HPDE6-E6E7 (cell line): Measurements from ENCODE around the gene HDAC4.

Experiments
- DNase-seq: peaks from one replicate; pipeline ENCODE4 v3.0.0; 2011; ENCODE audit warnings: missing footprints; ENCODE audit errors: extremely low spot score

HDAC4 gene

GRCh38 chr2:239429473-239430350 lies 28.9 kb upstream of the HDAC4 start:
- DNase-seq = no peak

- no peak for DNase-seq
These were observed 24.8 kb upstream of the HDAC4 start for GRCh38 chr2:239425631-239426030.

GRCh38 chr2:239424337-239425045 lies 23.7 kb upstream of the HDAC4 start:
- no peak for DNase-seq

- no peak for DNase-seq
These were observed 22.7 kb upstream of the HDAC4 start for GRCh38 chr2:239423551-239423950.

GRCh38 chr2:239421851-239422250 lies 21.0 kb upstream of the HDAC4 start:
- DNase-seq = no peak

GRCh38 chr2:239420082-239420481 lies 19.3 kb upstream of the HDAC4 start:
- no peak for DNase-seq

GRCh38 chr2:239418918-239419317 lies 18.1 kb upstream of the HDAC4 start:
- no peak for DNase-seq

GRCh38 chr2:239412905-239413603 lies 12.2 kb upstream of the HDAC4 start:
- DNase-seq = no peak

GRCh38 chr2:239411549-239412319 lies 10.9 kb upstream of the HDAC4 start:
- no peak for DNase-seq

GRCh38 chr2:239411117-239411516 lies 10.3 kb upstream of the HDAC4 start:
- no peak for DNase-seq

- DNase-seq = no peak
These were observed 9.2 kb upstream of the HDAC4 start for GRCh38 chr2:239409976-239410375.

GRCh38 chr2:239407112-239407511 lies 6.3 kb upstream of the HDAC4 start:
- no peak for DNase-seq

- no peak for DNase-seq
These were observed 5.6 kb upstream of the HDAC4 start for GRCh38 chr2:239406316-239406995.

- DNase-seq = no peak
These were observed 4.3 kb upstream of the HDAC4 start for GRCh38 chr2:239405071-239405470.

GRCh38 chr2:239402666-239403065 lies 1.8 kb upstream of the HDAC4 start:
- DNase-seq = no peak

- peak; percentile 12 for DNase-seq
These were observed 1.0 kb upstream of the HDAC4 start for GRCh38 chr2:239401881-239402233.

GRCh38 chr2:239401067-239401880 lies 454 bp upstream of the HDAC4 start:
- DNase-seq = peak; percentile 97

GRCh38 chr2:239399921-239400595 lies 762 bp downstream of the HDAC4 start:
- no peak for DNase-seq

GRCh38 chr2:239399433-239399920 lies 1.3 kb downstream of the HDAC4 start:
- DNase-seq = no peak

- no peak for DNase-seq
These were observed 2.3 kb downstream of the HDAC4 start for GRCh38 chr2:239398521-239398921.
